ENCODE data around the gene GTPBP10.
"Not testable (repeated sequence)": the region's sequence is repeated elsewhere in the genome, so short reads cannot be mapped to it uniquely, and the experiment has no call there.

DNA sequence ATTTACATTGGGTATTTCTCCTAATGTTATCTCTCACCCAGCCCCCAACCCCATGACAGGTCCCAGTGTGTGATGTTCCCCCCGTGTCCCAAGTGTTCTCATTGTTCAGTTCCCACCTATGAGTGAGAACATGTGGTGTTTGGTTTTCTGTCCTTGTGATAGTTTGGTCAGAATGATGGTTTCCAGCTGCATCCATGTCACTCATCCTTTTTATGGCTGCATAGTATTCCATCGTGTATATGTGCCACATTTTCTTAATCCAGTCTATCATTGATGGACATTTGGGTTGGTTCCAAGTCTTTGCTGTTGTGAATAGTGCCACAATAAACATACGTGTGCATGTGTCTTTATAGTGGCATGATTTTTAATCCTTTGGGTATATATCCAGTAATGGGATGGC is 3.5 kb downstream of the GTPBP10 start:
- TF ChIP-seq, protein P1, sequence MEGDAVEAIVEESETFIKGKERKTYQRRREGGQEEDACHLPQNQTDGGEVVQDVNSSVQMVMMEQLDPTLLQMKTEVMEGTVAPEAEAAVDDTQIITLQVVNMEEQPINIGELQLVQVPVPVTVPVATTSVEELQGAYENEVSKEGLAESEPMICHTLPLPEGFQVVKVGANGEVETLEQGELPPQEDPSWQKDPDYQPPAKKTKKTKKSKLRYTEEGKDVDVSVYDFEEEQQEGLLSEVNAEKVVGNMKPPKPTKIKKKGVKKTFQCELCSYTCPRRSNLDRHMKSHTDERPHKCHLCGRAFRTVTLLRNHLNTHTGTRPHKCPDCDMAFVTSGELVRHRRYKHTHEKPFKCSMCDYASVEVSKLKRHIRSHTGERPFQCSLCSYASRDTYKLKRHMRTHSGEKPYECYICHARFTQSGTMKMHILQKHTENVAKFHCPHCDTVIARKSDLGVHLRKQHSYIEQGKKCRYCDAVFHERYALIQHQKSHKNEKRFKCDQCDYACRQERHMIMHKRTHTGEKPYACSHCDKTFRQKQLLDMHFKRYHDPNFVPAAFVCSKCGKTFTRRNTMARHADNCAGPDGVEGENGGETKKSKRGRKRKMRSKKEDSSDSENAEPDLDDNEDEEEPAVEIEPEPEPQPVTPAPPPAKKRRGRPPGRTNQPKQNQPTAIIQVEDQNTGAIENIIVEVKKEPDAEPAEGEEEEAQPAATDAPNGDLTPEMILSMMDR (CRISPR knock-in tag; IDR thresholded peaks at IDR 0.05) = not testable (repeated sequence)
- TF ChIP-seq, protein P2, sequence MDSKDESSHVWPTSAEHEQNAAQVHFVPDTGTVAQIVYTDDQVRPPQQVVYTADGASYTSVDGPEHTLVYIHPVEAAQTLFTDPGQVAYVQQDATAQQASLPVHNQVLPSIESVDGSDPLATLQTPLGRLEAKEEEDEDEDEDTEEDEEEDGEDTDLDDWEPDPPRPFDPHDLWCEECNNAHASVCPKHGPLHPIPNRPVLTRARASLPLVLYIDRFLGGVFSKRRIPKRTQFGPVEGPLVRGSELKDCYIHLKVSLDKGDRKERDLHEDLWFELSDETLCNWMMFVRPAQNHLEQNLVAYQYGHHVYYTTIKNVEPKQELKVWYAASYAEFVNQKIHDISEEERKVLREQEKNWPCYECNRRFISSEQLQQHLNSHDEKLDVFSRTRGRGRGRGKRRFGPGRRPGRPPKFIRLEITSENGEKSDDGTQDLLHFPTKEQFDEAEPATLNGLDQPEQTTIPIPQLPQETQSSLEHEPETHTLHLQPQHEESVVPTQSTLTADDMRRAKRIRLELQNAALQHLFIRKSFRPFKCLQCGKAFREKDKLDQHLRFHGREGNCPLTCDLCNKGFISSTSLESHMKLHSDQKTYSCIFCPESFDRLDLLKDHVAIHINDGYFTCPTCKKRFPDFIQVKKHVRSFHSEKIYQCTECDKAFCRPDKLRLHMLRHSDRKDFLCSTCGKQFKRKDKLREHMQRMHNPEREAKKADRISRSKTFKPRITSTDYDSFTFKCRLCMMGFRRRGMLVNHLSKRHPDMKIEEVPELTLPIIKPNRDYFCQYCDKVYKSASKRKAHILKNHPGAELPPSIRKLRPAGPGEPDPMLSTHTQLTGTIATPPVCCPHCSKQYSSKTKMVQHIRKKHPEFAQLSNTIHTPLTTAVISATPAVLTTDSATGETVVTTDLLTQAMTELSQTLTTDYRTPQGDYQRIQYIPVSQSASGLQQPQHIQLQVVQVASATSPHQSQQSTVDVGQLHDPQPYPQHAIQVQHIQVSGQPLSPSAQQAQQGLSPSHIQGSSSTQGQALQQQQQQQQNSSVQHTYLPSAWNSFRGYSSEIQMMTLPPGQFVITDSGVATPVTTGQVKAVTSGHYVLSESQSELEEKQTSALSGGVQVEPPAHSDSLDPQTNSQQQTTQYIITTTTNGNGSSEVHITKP (CRISPR knock-in tag; IDR thresholded peaks at IDR 0.05; ENCODE audit: low read depth) = not testable (repeated sequence)
- TF ChIP-seq ZNF446 (CRISPR knock-in tag; IDR thresholded peaks at IDR 0.05); ZNF660 (CRISPR knock-in tag; IDR thresholded peaks at IDR 0.05; ENCODE audit: borderline replicate concordance, low read depth); SRF (IDR thresholded peaks at IDR 0.05; ENCODE audit: low read depth, low read length); TARDBP (CRISPR knock-in tag; IDR thresholded peaks at IDR 0.05); NCOA1 (CRISPR knock-in tag; IDR thresholded peaks at IDR 0.05); TBP (CRISPR knock-in tag; IDR thresholded peaks at IDR 0.05); SRSF1 (optimal IDR thresholded peaks at IDR 0.05; ENCODE audit: low read depth, low read length); SMC3 (IDR thresholded peaks at IDR 0.05; ENCODE audit: low read length); YY1 (IDR thresholded peaks at IDR 0.05; ENCODE audit: insufficient read depth, insufficient replicate concordance, low read depth, low read length); FOXM1 (CRISPR knock-in tag; IDR thresholded peaks at IDR 0.05); ZNF781 (CRISPR knock-in tag; IDR thresholded peaks at IDR 0.05; ENCODE audit: borderline replicate concordance, not compliant biosample characterization): not testable (repeated sequence)
- TF ChIP-seq, protein P3, sequence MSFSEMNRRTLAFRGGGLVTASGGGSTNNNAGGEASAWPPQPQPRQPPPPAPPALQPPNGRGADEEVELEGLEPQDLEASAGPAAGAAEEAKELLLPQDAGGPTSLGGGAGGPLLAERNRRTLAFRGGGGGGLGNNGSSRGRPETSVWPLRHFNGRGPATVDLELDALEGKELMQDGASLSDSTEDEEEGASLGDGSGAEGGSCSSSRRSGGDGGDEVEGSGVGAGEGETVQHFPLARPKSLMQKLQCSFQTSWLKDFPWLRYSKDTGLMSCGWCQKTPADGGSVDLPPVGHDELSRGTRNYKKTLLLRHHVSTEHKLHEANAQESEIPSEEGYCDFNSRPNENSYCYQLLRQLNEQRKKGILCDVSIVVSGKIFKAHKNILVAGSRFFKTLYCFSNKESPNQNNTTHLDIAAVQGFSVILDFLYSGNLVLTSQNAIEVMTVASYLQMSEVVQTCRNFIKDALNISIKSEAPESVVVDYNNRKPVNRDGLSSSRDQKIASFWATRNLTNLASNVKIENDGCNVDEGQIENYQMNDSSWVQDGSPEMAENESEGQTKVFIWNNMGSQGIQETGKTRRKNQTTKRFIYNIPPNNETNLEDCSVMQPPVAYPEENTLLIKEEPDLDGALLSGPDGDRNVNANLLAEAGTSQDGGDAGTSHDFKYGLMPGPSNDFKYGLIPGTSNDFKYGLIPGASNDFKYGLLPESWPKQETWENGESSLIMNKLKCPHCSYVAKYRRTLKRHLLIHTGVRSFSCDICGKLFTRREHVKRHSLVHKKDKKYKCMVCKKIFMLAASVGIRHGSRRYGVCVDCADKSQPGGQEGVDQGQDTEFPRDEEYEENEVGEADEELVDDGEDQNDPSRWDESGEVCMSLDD (CRISPR knock-in tag; IDR thresholded peaks at IDR 0.05; ENCODE audit: borderline replicate concordance) = not testable (repeated sequence)
